ENCODE results near the gene PDE6C.

Gene PDE6C

DNA sequence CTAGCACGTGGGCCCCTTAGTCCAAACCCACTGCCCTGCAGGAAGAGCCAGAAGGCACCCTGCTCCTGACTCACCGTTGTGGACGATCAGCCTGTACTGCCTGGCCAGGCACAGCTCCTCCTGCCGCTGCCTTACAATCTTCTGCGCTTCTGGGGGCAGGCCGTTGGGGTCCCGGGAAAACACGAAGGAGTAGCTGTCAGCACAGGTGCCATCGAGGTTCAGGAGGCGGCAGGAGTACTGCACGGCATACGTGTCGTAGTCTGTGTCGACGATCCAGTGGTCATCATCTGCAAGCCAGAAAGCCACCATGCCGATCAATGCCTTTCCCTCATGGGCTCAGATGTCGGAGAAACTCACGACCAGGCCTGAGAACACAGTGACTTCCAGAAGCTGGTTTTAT is 18.6 kb upstream of the PDE6C start:
- no peak for DNase-seq (ENCODE audit: low read depth in 2 of 2, low spot score in 1 of 2)

DNA sequence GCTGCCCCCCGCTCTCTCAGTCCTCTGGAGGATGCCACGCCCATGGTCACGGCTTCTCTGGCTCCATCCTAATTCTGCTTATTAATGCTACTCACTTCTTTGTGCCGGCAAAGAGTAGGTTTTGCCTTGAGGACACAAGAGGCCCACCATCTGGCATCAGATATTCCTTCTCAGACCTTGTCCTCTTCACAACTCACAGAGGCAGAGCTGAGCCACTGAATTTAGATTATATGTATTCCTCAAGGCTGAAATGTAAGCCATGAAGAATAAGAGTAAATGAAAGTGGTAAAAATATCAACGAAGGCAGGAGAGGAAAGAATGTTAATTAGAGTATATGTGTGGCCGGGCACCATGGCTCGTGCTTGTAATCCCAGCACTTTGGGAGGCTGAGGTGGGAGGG is 17.8 kb upstream of the PDE6C start:
- DNase-seq (ENCODE audit: low read depth in 2 of 2, low spot score in 1 of 2), result no peak

DNA sequence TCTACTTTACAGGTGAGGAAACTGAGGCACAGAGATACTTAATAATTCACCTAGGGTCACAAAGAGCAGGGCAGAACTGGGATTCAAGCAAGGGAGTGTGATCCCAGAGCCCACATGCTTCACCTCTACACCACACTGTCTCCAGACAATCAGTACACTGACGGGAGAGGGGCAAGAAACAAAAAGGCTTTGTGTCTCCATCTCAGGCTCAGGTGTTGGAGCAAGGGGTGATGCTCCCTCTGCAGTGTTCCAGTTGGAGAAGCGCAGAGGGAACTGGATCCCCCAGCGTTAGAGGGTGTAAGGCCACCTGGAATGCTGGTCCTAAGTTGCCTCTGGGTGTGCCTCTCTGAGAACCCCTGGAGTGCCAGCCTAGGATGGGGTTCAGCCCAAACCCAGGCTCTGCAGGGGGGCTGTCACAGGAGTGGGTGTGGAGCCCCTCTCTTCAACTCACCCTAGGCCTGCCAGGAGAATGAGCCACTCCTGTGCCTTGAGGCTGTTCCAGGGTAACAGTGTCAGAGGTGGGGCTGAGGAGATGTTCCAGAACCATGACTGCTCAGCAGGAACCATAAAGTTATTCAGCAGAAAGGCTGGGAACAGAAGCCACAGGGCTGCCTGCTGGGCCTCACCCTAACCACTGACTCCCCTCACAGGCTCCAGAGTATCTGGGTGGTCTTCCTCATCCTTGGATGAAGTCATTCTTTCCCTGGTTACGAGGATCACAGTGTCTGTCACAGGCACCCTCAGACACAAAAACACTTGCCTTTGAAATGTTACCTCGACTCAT is 16.8 kb upstream of the PDE6C start:
- DNase-seq (ENCODE audit: low read depth in 2 of 2, low spot score in 1 of 2), result no peak

DNA sequence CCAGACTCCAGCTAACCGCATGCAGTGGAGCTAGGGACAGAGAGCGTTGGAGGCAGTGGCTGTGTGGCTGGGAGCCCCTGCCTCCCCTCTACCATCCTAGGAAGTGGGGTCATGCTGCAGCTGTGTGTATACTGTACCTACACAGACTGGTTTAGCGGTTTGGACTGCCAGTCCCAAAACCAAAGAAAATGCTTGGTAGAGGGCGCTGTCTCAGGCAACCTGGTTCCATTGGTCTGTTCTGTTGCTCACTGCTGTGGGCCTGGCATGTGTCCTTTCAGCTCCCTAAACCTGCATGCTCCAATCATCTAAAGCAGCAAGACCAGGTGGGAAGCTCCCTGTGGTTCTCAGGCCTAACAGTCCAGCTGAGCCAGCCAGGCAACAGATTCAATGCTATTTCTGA is 15.8 kb upstream of the PDE6C start:
- no peak for DNase-seq (ENCODE audit: low read depth in 2 of 2, low spot score in 1 of 2)

DNA sequence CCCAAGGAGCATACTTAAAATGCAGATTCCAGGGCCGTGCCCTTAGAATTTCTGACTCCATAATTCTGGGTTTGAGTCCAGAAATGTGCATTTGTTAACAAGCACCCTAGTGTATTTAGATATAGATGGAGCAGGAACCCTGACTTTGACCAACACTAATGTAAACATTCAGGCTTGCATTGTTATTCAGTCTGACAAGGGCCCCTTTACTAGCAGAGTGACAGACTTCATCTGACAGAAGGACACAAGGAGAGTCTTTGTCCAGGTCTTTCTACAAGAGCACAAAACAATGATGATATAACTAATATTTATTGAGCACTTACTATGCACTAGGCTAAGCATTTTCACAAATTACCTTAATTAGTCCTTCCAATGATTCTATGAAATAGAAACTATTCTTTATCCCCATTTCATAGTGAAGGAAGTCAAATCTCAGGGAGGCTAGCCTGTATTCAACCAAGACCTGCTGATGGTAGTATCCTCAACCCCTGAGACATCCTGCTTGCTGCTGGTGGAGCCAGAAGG is 15.2 kb upstream of the PDE6C start:
- DNase-seq (ENCODE audit: low read depth in 2 of 2, low spot score in 1 of 2), result no peak

DNA sequence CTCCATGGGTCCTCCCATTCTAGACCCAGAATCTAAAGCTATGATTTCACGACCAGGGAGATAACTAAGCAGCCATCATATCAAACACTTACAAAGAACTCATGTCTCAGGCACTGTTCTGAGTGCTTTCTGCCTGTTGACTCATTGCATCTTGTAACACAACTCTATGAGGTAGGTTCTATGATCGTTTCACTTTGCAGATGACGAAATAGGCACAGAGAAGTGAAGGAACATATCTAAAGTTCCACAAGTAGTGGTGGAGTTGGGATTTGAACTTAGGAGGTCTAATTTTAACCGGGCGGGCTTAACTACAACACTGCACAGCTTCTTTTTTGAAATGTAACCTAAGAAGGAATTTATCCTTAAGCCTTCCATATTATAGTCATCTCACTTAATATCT is 14.2 kb upstream of the PDE6C start:
- no peak for DNase-seq (ENCODE audit: low read depth in 2 of 2, low spot score in 1 of 2)

DNA sequence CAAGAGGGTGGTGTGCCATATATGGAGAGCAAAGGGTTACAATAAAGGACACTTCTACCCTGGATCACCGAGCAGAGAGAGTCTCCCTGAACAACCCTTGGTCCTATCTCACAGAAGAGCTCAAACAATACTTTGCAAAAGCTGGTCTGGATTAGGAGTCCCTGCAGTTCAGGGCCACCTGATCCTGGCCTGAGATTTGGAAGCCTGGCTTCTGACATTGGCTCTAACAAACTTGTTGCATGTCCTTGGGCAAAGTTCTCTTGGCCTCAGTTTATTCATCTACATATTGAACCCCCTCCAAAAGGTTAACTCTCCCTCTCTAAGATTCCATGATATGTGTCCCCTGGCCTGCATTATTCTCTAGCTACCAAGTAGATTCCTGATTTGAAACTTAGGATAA is 13.0 kb upstream of the PDE6C start:
- no peak for DNase-seq (ENCODE audit: low read depth in 2 of 2, low spot score in 1 of 2)

DNA sequence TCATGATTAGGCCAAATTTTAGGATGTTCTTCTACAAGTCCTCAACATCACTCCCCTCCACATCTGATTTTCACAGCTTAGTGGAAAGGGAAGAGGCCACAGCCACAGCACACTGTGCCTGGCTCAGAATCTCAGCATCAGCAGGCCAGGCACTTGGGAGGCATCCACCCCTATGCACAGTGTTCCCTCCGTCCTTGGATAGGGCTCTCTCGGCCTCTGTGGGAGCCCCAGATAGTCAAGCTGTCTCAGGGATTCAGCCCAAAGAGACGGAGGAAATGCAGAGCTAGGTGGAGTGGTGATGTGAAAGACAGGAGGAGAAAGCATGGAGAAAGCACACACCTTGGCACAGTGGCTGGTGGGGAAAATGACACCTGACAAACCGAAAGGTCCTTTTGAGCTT is 12.6 kb upstream of the PDE6C start:
- no peak for DNase-seq (ENCODE audit: low read depth in 2 of 2, low spot score in 1 of 2)

DNA sequence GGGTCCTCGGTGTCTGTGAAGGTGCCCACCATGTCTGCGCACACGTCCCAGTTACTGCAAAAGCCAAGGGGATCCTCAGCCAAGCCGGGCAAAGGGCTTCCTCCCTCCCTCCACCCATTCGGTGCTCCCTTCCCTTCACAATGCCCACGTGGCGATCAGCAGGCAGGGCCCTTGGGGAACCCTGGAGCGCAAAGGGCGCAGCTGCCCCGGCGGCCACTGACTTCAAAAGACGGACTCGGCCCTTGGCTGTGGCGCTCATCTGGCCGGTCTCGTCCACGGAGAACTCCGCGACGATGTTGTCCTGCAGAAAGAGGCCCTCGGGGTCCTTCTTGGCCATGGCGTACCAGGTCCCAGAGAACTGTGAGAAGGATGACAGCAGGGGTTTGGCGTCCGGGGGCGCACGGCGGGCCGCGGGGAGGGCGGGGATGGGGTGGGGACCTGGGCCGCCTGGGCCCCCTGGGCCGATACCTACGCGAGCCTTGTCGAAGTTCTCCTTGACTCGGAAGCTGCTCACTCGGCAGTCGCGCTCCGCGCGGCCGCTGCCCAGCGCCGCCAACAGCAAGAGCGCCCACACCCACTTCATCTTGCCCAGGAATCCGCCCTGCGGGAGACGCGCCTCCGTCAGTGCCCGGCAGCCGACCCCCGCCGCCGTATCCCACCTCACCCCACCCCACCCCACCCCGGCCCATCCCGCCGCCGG is 11.7 kb upstream of the PDE6C start:
- DNase-seq (ENCODE audit: low read depth in 2 of 2, low spot score in 1 of 2), result no peak

DNA sequence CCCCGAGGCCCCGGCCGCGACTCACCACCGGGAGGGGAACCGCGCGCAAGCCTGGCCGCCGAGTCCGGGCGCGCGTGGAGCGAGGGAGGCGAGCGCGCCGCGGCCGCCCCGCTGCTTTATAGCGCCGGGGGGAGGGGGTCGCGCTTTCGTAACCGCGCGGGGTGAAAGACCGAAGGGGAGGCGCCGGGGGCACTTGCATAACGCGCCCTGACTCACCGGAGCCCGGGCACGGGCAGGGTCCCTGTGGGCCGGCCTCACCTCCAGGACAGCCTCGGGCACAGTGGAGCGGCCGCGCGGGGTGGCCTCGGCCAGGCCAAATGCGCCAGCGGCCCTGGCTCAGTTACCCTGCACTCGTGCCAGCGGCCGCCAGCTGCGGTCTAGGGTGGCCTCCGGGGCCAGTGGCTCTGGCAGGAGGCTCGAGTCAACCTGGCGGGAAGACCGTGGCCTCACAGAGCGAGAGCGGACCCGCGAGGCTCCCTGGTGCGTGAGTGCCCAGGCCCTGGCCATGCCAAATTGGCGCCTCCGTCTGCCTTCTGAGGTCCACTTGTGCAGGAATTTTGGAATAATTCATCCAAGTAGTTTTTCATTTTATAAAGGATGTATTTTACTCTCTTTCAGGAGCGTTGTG is 11.1 kb upstream of the PDE6C start, which contains the start of gene RBP4:
TSS of gene RBP4 (minus strand) at position 90 of the 628 bp plus-strand sequence. CDS start 207 bp downstream, outside the sequence.
- DNase-seq (ENCODE audit: low read depth in 2 of 2, low spot score in 1 of 2), result no peak

DNA sequence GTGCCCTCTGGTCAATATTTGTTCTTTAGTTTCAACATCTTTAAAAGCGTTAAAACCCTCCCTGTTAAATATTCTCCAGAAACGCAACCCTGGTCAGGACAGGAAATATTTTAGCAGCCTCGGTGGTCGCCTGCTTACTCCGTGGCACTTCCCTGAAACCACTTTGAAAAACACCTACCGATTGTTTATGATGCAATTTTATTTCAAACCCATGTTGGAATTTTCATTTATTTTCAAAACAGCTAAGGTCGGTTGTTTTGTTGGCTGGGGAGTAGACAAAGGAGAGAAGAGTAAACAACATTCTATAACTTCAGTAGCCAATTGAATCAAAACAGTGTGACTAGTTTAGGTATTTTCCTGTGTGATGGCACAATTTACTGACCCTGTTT is 10.6 kb upstream of the PDE6C start:
- no peak for DNase-seq (ENCODE audit: low read depth in 2 of 2, low spot score in 1 of 2)

DNA sequence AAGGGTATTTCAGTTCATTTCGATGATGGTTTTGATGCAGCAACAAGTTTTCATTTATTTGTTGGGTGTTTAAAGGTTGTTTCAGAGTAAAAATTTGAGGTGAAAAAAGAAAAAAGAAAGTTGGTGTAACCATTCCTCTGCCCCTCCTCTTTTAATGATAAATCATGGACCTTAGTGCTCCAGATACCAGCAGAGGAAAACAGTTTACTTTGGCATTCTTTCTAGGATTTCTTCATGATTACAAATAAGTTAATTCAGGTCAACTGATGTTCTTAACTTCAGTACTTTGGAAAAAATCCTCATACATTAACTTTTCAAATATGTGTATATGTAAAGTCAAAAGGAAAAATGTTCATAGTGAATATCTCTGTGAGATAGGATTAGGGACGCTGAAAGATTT is 9.3 kb upstream of the PDE6C start:
- DNase-seq (ENCODE audit: low read depth in 2 of 2, low spot score in 1 of 2), result no peak

DNA sequence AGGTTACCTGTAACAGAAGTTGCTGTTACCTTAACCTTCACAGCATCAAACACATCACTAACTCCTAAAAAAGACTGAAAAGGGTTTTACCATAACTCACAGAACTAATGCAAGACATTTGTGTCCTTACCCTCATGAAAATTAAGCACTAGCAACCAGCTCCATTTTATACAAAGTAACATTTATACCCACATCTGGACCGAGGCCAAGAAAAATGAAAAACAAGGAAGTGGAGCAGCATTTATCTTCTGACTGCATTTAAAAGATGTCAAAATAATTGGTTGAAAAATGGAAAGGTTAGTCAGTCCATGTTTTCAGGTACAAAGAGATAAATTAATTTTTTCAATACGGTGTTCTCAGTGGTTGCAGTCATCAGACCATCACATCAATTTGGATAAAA is 8.2 kb upstream of the PDE6C start:
- DNase-seq (ENCODE audit: low read depth in 2 of 2, low spot score in 1 of 2), result no peak

DNA sequence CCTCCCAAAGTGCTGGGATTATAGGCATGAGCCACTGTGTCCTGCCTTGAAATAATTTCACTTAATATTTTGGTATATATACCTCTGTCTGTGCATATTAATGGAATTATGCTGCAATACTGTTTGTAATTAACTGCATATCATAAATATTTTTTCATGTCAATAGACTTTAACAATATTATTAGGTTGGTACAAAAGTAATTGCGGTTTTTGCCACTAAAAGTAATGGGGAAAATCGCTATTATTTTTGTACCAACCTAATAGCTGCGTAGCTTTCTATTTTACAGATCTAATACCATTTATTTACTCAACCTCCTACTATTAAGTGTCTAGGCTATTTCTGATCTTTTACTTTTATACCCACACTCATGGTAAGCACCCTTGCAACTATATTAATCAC is 3.9 kb upstream of the PDE6C start:
- DNase-seq (ENCODE audit: low read depth in 2 of 2, low spot score in 1 of 2), result no peak

DNA sequence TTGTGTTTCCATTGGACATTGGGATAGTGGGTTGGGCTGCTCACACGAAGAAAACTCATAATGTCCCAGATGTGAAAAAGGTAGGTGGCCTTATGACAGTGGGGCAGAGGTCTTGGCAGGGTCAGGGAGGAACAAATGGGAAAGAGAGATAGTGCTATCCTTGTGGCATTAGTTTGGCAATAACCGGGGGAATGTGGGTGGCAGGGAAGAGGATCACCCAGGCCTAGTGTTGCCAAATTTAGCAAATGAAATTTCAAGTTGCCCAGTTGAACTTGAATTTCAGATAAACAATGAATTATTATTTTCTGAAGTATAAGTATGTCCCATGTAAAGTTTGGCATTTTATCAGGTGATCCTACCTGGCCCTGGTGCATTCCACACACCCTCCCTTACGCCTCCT is 789 bp downstream of the PDE6C start:
- DNase-seq (ENCODE audit: low read depth in 2 of 2, low spot score in 1 of 2), result no peak

DNA sequence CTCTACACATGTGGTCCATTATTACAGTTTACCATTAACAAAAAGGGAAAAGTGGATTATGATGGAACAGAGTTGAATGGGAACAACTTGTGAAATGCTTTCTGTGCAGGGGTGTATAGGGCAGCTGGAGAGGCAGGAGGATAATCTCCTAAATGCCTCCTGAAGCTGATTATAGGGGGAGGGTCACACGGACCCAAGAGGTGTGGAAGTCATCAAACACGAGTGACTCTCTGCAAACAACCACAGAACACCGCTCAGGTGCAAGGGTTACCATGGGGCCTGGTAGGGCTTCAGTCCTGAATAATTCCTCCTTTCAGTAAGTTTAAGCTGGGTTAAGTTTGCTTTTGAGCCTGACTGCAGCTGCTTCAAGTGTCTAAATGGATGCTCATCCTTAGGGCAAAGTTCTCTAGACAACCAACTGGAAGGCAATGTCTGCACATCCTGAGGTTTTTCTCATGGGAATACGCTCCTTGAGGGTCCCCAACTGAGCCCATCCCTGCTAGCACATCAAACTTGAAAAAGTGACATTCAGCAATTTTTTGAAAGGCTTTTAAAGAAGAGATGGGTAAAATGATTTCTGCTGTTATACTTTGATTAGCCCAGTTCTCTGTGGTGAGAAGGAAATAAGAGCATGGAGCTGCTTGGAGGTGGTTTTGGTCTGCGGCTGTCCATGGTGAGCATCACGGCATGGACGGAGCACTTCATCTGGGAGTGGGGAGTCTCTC is 1.9 kb downstream of the PDE6C start:
- DNase-seq (ENCODE audit: low read depth in 2 of 2, low spot score in 1 of 2), result no peak

DNA sequence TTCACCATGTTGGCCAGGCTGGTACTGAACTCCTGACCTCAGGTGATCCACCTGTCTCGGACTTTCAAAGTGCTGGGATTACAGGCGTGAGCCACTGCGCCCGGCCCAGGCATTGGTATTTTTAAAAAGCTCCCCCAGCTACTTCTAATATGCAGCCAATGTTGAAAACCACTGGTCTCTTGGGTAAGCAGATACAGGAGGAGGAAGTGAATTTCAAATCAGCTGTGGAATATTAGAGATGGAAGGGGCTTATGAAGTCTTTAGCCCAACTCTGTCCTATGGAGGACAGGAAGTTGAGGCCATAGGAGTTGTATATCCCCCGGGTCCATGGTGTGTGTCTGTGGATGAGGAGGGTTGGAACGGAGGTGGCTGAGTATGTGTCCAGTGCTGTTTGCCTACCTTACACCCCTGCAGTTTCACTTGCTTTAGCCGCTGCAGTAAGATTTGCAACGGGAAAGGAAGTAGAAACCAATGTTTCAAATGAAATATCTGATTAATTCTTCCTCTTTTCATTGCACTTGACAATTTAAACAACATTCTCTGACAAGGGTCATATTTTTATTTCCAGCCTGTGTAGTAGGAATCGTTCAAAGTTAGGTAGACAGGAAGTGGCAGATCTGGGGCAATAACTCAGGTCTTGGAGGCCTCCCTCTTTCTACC is 3.4 kb downstream of the PDE6C start:
- no peak for DNase-seq (ENCODE audit: low read depth in 2 of 2, low spot score in 1 of 2)

DNA sequence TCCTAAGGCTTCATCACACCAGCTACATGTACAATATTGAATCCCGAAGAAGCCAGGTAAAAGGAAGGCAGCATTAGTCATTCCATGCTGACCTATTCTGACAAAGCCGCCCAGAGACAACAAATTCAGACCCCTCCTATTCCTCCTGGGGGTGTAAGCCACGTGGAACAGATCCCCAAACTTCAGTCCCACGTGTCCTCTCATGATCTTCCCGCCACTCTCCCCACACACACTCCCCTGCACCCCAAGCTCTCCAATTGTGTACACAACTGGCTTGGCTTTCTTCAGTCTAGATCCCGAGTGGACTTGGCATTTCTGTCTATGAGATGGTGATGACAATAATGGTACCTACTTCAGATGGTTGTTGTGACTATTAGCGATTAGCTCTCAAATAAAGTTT is 8.6 kb downstream of the PDE6C start:
- no peak for DNase-seq (ENCODE audit: low read depth in 2 of 2, low spot score in 1 of 2)

DNA sequence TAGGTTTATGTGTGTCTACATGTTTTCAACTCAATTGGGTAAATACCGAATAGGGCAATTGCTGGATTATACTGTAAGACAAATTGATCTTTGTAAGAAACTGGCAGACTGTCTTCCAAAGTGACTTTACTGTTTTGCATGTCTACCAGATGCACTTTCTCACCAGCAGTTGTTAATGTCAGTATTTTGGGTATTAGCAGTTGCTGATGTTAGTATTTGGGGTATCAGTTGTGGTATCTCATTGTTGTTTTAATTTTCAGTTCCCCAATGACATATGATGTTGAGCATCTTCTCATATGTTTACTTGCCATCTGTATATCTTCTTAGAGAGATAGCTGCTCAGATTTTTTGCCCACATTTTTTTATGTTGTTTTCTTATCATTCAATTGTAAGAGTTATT is 10.6 kb downstream of the PDE6C start:
- no peak for DNase-seq (ENCODE audit: low read depth in 2 of 2, low spot score in 1 of 2)

DNA sequence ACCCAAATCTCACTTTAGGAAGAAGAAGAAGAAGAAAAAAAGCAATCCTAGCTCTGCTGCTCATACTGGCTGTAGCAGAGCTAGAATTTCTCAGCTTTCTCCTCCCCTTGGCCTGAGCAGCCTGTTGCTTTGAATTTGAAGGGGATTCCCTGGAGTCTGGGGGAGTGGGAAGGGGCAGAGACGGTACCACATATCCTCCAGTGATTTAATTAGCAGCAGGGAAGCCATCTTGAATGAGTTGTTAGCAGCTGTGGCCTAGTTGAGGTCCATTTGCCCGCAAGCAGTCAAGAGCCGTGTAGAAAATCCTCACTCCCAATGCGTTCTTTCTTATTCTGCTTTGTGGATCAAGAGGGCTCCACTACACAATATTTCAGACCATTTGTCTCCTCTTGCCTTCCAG is 16.5 kb downstream of the PDE6C start:
- no peak for DNase-seq (ENCODE audit: low read depth in 2 of 2, low spot score in 1 of 2)

Data from stimulated activated CD8-positive, alpha-beta memory T cell treated with anti-CD3 and anti-CD28 coated beads, Interleukin-4, amount 100 ng/mL, for 4 hours (primary cell).